Measurements from ENCODE around the gene FUT8.
A peak's percentile ranks its signal among the peaks of the same experiment; 100 is the strongest.
"Not testable (repeated sequence)": the region's sequence is repeated elsewhere in the genome, so short reads cannot be mapped to it uniquely, and the experiment has no call there.

The FUT8 gene

DNA sequence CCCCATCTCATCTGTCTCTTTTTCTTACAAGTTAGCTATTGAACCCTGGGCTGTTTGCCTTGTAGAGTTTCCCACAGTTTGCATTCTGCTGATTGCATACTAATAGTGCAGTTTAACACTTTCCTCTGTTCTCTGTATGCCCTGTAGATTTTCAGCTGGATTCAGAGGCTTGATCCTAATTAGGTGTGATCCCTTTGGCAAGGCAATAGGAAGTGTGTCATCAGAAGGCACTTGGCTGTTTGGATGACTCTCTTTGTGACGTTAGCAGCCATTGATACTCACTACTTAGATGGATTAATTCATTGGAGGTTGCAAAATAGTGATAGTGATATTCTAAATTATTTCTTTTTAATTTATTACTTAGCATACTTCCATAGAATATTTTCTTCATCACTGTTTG lies 33.6 kb downstream of the FUT8 start:
- peaks cover 36% of the 10 kb centered on the region for H3K4me1 ChIP-seq (ENCODE audit: control insufficient read depth, insufficient read depth, low read length, unreplicated experiment)
- H3K79me2 ChIP-seq (ENCODE audit: control insufficient read depth, insufficient read depth, low read length, unreplicated experiment): peaks cover 28% of the 10 kb centered on the region
- H3K27ac ChIP-seq (ENCODE audit: low read depth, low read length): no peak overlapping the region
- H3K36me3 ChIP-seq (ENCODE audit: insufficient read depth, low read length): no peaks in the 10 kb centered on the region
- no peak overlapping the region for H3K4me3 ChIP-seq (ENCODE audit: low read depth, low read length)
- H3K27me3 ChIP-seq (ENCODE audit: insufficient read depth, low read length): no peaks in the 10 kb centered on the region
- no peak overlapping the region for H2AFZ ChIP-seq (ENCODE audit: low read length, unreplicated experiment)

DNA sequence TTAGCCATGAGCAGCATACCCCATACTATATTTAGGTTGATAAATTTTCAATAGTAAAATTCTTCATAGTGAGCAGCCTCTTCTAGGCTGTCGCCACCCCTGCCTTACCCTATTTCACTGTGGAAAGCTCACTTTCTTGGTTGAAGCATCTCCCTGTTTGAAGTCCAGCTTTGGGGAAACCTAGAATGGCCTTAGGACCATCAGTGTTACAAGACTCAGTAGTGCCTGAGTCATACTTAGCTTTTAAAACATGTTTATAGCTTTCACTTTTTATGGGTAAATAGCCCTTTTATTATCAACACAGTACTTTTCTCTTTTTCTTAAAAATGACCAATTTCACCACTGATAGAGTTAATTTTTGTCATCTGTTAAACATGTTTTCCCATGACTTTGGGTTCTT lies 37.1 kb downstream of the FUT8 start:
- Histone ChIP-seq H3K4me1 (ENCODE audit: control insufficient read depth, insufficient read depth, low read length, unreplicated experiment) (peaks cover 24% of the 10 kb centered on the region), H3K27me3 (ENCODE audit: insufficient read depth, low read length) (no peaks in the 10 kb centered on the region), H3K79me2 (ENCODE audit: control insufficient read depth, insufficient read depth, low read length, unreplicated experiment) (peaks cover 46% of the 10 kb centered on the region), H2AFZ (ENCODE audit: low read length, unreplicated experiment) (no peak overlapping the region), H3K27ac (ENCODE audit: low read depth, low read length) (no peak overlapping the region), H3K36me3 (ENCODE audit: insufficient read depth, low read length) (no peaks in the 10 kb centered on the region), H3K4me3 (ENCODE audit: low read depth, low read length) (no peak overlapping the region)

DNA sequence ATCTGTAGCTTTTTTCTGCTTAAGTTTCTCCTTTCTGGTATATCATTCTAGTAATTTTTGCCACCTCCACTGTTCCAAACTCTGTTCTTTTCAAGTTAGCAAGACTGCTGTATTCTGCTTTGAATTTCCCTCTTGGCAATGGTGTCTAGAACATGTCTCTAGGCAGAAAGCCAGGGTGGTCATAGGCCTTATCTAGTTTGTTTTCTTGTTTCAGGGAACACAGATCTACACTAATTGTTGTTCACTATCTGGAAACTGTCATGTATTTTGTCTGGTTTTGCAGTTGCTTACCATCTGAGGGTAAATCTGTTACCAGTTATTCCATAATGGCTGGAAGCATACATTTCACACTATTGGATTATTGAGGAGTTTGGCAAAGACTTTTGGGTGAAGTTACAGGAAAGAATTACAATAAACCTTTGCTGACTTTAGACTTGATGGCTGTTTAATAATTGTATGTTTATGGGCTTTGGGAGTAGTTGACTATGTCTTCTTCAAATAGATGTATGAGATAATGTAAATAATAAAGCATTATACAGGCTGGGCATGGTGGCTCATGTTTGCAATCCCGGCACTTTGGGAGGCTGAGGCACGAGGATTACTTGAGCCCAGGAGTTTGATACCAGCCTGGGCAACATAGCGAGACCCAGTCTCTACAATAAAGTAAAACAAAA lies 41.4 kb downstream of the FUT8 start:
- no peaks in the 10 kb centered on the region for H3K4me1 ChIP-seq (ENCODE audit: control insufficient read depth, insufficient read depth, low read length, unreplicated experiment)
- no peaks in the 10 kb centered on the region for H3K27me3 ChIP-seq (ENCODE audit: insufficient read depth, low read length)
- no peak overlapping the region for H2AFZ ChIP-seq (ENCODE audit: low read length, unreplicated experiment)
- peaks cover 27% of the 10 kb centered on the region for H3K79me2 ChIP-seq (ENCODE audit: control insufficient read depth, insufficient read depth, low read length, unreplicated experiment)
- H3K4me3 ChIP-seq (ENCODE audit: low read depth, low read length): no peak overlapping the region
- H3K27ac ChIP-seq (ENCODE audit: low read depth, low read length): no peak overlapping the region
- H3K36me3 ChIP-seq (ENCODE audit: insufficient read depth, low read length): peaks cover 20% of the 10 kb centered on the region

DNA sequence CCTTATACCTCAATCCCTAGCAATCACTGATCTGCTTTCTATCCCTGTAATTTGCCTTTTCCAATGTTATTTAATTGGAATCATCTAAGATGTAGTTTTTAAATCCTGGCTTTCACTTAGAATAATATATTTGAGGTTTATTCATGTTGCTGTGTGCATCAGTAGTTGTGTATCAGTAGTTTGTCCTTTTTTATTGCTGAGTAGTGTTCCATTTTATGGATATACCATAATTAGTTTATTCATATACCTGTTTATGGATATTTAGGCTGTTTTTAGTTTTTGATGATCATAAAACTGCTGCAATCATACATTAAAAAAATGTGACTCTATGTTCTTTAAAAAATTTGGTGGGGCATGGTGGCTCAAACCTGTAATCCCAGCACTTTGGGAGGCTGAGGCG lies 43.7 kb downstream of the FUT8 start:
- Histone ChIP-seq H3K27ac (ENCODE audit: low read depth, low read length) (no peak overlapping the region), H3K4me3 (ENCODE audit: low read depth, low read length) (no peak overlapping the region), H3K27me3 (ENCODE audit: insufficient read depth, low read length) (no peaks in the 10 kb centered on the region), H3K79me2 (ENCODE audit: control insufficient read depth, insufficient read depth, low read length, unreplicated experiment) (peaks cover 19% of the 10 kb centered on the region), H2AFZ (ENCODE audit: low read length, unreplicated experiment) (no peak overlapping the region), H3K36me3 (ENCODE audit: insufficient read depth, low read length) (peaks cover 32% of the 10 kb centered on the region), H3K4me1 (ENCODE audit: control insufficient read depth, insufficient read depth, low read length, unreplicated experiment) (peaks cover 3% of the 10 kb centered on the region)

DNA sequence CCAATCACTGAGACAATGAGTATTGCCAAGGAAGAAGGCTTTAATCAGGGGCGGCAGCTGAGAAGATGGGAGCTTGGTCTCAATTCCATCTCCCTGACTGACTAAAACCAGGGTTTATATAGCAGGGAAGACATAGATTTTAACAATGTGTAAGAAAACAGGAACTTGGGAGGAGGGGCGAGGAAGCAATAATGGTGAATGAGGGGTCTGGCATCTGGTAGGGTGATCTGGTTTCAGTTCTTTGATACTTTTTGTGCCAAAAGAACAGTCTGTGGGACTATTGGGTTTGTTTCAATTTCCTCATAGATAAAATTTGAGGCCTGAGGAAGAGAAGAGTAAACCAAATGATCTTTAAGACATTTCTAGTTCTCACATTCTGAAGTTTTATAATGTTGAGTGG lies 49.2 kb downstream of the FUT8 start:
- Histone ChIP-seq H3K79me2 (ENCODE audit: control insufficient read depth, insufficient read depth, low read length, unreplicated experiment) (peaks cover 20% of the 10 kb centered on the region), H3K4me1 (ENCODE audit: control insufficient read depth, insufficient read depth, low read length, unreplicated experiment) (peaks cover 17% of the 10 kb centered on the region), H2AFZ (ENCODE audit: low read length, unreplicated experiment) (no peak overlapping the region), H3K36me3 (ENCODE audit: insufficient read depth, low read length) (peaks cover 22% of the 10 kb centered on the region), H3K4me3 (ENCODE audit: low read depth, low read length) (no peak overlapping the region), H3K27me3 (ENCODE audit: insufficient read depth, low read length) (no peaks in the 10 kb centered on the region), H3K27ac (ENCODE audit: low read depth, low read length) (peak overlapping the region; percentile 24)

DNA sequence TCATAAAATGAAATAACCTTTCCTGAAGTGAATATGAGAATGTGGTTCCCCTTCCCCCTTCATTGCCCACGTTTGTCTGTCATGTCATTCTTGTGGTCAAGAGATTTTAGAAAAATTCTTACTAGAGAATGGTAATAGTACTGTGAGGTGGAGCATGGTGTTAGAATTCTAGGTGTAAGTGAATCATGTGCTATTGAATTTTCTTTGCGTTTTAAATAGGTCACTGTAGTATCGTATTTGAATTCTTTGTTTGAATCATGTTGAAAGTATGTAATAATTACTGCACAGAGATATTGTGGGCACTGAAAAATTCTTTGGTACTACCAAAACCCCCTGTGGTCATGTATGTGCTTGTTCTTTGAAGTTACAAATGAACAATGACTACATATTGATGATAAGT lies 49.9 kb downstream of the FUT8 start:
- peaks cover 17% of the 10 kb centered on the region for H3K4me1 ChIP-seq (ENCODE audit: control insufficient read depth, insufficient read depth, low read length, unreplicated experiment)
- H3K27me3 ChIP-seq (ENCODE audit: insufficient read depth, low read length): no peaks in the 10 kb centered on the region
- H3K79me2 ChIP-seq (ENCODE audit: control insufficient read depth, insufficient read depth, low read length, unreplicated experiment): peaks cover 20% of the 10 kb centered on the region
- H3K36me3 ChIP-seq (ENCODE audit: insufficient read depth, low read length): peaks cover 22% of the 10 kb centered on the region
- no peak overlapping the region for H2AFZ ChIP-seq (ENCODE audit: low read length, unreplicated experiment)
- H3K4me3 ChIP-seq (ENCODE audit: low read depth, low read length): peak overlapping the region; percentile 5; the same call in 1 of the 2 replicates
- peak overlapping the region; percentile 24 for H3K27ac ChIP-seq (ENCODE audit: low read depth, low read length)

DNA sequence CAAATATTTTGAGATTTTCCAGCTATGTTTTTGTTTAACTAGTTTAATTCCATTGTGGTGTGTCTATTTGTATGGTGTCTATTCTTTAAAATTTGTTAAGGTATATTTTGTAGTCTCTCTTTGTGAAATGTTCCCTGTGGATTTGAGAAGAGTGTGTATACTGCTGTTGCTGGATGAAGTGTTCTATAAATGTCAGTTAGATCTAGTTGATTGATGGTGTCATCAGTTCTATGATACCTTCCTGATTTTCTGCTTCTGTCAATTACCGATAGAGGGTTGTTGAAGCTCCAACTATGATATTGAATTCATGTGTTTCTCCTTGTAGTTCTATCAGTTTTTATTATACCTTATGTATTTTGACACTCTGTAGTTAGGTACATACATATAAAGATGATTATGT lies 53.1 kb downstream of the FUT8 start:
- H3K4me1 ChIP-seq (ENCODE audit: control insufficient read depth, insufficient read depth, low read length, unreplicated experiment): peaks cover 17% of the 10 kb centered on the region
- H3K36me3 ChIP-seq (ENCODE audit: insufficient read depth, low read length): peaks cover 3% of the 10 kb centered on the region; the same call in 1 of the 2 replicates
- no peak overlapping the region for H2AFZ ChIP-seq (ENCODE audit: low read length, unreplicated experiment)
- H3K79me2 ChIP-seq (ENCODE audit: control insufficient read depth, insufficient read depth, low read length, unreplicated experiment): peaks cover 37% of the 10 kb centered on the region
- H3K27ac ChIP-seq (ENCODE audit: low read depth, low read length): no peak overlapping the region
- H3K4me3 ChIP-seq (ENCODE audit: low read depth, low read length): no peak overlapping the region
- H3K27me3 ChIP-seq (ENCODE audit: insufficient read depth, low read length): no peaks in the 10 kb centered on the region

DNA sequence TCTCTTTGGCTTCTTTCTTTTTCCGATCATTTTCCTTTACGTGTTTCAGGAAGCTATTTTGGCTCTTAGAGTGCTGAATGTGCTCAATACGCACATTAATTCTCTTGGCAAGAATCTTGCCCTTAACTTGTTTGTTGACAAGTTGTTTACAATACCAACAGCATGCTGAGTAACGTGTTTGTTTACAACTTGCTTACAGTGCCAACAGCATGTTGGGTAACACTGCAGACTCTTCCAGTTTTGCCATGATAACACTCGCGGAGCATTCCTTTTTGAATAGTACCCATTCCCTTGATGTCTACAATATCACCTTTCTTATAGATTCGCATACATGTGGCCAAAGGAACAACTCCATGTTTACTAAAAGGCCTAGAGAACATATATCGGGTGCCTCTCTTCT lies 55.4 kb downstream of the FUT8 start:
- not testable (repeated sequence) for H3K36me3 ChIP-seq (ENCODE audit: insufficient read depth, low read length); H3K4me3 ChIP-seq (ENCODE audit: low read depth, low read length); H3K27me3 ChIP-seq (ENCODE audit: insufficient read depth, low read length); H2AFZ ChIP-seq (ENCODE audit: low read length, unreplicated experiment); H3K4me1 ChIP-seq (ENCODE audit: control insufficient read depth, insufficient read depth, low read length, unreplicated experiment); H3K27ac ChIP-seq (ENCODE audit: low read depth, low read length)
- H3K79me2 ChIP-seq (ENCODE audit: control insufficient read depth, insufficient read depth, low read length, unreplicated experiment): peaks cover 36% of the 10 kb centered on the region

DNA sequence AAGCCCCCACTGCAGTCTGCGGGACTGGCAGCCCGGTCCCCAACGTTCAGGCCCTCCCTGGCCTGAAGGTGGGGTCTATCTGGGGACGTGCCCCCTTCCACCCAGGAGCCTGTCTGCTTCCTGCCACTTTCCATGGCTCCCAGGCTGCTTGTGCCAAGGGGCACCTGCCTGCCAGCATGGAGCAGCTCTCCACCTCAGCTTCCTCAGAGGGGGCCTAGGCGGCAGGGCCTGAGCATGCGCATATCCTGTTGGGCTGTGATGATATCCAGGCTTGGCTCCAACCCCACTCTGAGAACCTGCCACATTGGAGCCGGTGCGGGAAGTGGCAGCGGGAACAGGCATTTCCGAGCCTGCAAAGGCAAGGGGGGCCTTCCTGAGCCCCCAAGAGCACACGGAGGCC lies 57.4 kb downstream of the FUT8 start:
- Histone ChIP-seq H3K36me3 (ENCODE audit: insufficient read depth, low read length) (no peaks in the 10 kb centered on the region), H3K4me3 (ENCODE audit: low read depth, low read length) (no peak overlapping the region), H2AFZ (ENCODE audit: low read length, unreplicated experiment) (no peak overlapping the region), H3K27ac (ENCODE audit: low read depth, low read length) (no peak overlapping the region), H3K4me1 (ENCODE audit: control insufficient read depth, insufficient read depth, low read length, unreplicated experiment) (no peaks in the 10 kb centered on the region), H3K27me3 (ENCODE audit: insufficient read depth, low read length) (no peaks in the 10 kb centered on the region), H3K79me2 (ENCODE audit: control insufficient read depth, insufficient read depth, low read length, unreplicated experiment) (peaks cover 29% of the 10 kb centered on the region)

DNA sequence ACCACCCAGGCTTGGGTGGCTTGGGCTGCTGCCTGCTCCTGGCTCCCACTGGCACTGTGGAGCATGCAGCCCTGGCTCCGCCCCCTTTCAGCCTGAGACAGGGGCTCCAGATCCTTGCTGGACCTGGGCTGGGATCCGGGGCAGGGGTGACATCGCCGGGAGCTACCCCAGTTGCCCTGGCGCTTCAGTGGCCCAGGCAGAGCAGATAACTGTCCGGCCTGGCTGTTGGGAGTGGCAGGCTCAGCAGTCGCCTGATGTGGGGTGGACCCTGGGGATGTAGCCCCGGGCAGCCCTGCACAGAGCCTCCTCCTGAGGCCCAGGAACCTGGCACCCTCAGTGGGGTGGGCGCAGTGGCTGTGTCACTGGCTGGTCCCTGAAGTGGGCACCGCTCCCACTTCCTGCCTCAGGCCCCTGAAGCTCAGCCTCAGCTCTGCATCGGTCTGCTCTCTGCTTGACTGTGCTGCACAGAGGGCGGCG lies 57.9 kb downstream of the FUT8 start:
- H3K4me1 ChIP-seq (ENCODE audit: control insufficient read depth, insufficient read depth, low read length, unreplicated experiment): no peaks in the 10 kb centered on the region
- no peak overlapping the region for H3K27ac ChIP-seq (ENCODE audit: low read depth, low read length)
- no peak overlapping the region for H2AFZ ChIP-seq (ENCODE audit: low read length, unreplicated experiment)
- peaks cover 27% of the 10 kb centered on the region for H3K79me2 ChIP-seq (ENCODE audit: control insufficient read depth, insufficient read depth, low read length, unreplicated experiment)
- H3K27me3 ChIP-seq (ENCODE audit: insufficient read depth, low read length): no peaks in the 10 kb centered on the region
- no peak overlapping the region for H3K4me3 ChIP-seq (ENCODE audit: low read depth, low read length)
- H3K36me3 ChIP-seq (ENCODE audit: insufficient read depth, low read length): no peaks in the 10 kb centered on the region

DNA sequence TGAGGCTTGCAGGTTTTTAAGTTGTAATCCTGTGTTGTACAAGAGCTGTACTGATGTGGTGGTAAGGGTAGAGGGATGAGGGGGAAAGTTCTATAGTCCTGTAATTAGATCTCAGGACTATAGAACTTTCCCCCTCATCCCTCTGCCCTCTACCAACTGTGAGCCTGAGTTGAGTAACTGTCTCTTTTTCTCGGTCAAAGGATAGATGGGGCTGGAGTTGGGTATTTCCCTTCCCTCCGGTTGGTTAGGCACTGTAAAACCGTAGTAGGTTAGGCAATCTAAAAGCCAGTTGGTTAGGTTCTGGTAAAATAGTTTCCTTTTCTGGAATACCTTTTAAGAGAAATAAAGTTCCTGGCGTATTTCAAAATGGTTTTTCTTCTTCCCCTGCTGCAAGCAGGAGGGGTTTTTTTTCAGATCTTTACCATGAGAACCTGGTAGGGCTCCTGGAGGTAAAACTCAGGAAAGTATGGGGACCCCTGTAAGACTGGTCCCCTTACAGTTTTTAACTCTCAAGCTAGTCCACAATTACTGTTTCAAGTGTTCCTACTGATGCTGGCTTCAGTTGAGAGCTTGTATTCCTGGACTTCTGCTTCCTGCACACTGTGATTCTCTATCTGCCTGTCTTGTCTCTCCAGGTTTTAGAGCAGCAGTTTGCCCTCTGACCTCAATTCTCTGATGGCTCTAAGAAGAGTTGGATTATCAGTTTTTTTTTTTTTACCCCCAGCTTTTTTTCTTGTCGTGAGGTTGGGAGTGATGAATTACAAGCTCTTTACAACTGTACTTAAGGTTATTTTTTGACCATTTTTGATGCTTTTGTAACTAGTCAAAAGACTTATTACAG lies 58.7 kb downstream of the FUT8 start:
- H3K27ac ChIP-seq (ENCODE audit: low read depth, low read length): no peak overlapping the region
- peaks cover 22% of the 10 kb centered on the region for H3K79me2 ChIP-seq (ENCODE audit: control insufficient read depth, insufficient read depth, low read length, unreplicated experiment)
- no peak overlapping the region for H3K4me3 ChIP-seq (ENCODE audit: low read depth, low read length)

More for the DNA sequence above, 58.7 kb downstream of the FUT8 start:
- H2AFZ ChIP-seq (ENCODE audit: low read length, unreplicated experiment): no peak overlapping the region
- H3K27me3 ChIP-seq (ENCODE audit: insufficient read depth, low read length): no peaks in the 10 kb centered on the region
- no peaks in the 10 kb centered on the region for H3K4me1 ChIP-seq (ENCODE audit: control insufficient read depth, insufficient read depth, low read length, unreplicated experiment)
- no peaks in the 10 kb centered on the region for H3K36me3 ChIP-seq (ENCODE audit: insufficient read depth, low read length)
